Measurements from ENCODE around the gene MTG1.
"Not testable (repeated sequence)": the region's sequence is repeated elsewhere in the genome, so short reads cannot be mapped to it uniquely, and the experiment has no call there.

Gene MTG1

GRCh38 chr10:133438711-133439273, 44.8 kb downstream of the MTG1 start:
- TF ChIP-seq CTCF (IDR thresholded peaks at IDR 0.05; ENCODE audit: low read depth, low read length, missing control alignments), result peak; percentile 62
- H3K4me3 ChIP-seq (ENCODE audit: low read depth, low read length), result no peak overlapping the region
- no peak for DNase-seq (ENCODE audit: low read depth)

DNA sequence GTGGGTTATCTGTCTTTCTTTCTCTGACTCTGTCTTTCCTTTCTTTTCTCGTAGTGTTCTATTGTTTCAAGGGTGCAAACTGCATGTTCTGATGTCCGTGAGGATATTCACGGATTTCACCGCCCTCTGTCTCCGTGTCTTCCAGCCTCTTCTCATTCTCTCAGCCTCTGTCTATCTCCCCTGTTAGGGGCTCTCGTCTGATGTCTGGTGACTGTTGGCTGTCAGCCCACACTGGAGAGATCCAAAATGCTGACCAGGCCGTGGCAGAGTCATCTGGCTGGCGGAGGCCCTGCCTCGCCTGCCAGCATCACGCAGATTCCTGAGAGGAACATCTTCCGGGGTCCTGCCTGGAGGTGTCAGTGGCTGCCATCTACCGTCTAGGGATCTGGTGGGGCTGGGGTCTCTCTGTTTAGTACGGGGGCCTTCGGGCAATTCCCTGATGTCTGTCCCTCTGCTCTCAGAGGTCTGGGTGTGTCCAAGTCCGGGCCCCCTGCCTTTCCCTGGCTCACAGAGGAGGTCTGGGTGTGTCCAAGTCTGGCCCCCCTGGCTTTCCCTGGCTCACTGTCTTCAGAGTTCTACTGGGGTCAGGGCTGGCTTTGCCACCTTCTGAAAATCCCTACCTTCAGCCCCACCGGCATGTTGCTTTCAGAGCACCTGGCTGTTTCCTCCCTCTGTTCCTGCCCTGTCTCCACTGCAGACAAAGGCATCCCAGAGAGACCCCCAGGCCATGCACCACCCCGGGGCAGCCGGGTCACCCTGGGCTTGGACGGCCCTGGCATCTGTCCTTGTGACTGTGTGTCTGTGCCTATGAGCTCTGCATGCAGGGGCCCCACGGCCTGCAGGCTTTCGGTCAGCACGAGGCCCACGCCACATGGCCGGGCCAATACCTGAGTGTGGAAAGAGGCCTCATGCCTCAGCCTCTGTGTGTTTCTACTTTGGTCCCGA, 45.8 kb downstream of the MTG1 start:
- TF ChIP-seq CTCF (IDR thresholded peaks at IDR 0.05; ENCODE audit: low read depth, low read length, missing control alignments), result no peak
- no peak overlapping the region for H3K4me3 ChIP-seq (ENCODE audit: low read depth, low read length)
- no peak for DNase-seq (ENCODE audit: low read depth)

- no peak for TF ChIP-seq CTCF (IDR thresholded peaks at IDR 0.05; ENCODE audit: low read depth, low read length, missing control alignments)
- DNase-seq (ENCODE audit: low read depth), result no peak
- no peak overlapping the region for H3K4me3 ChIP-seq (ENCODE audit: low read depth, low read length)
Measured at GRCh38 chr10:133440633-133441285, 46.8 kb downstream of the MTG1 start.

GRCh38 chr10:133441356-133441755, 47.4 kb downstream of the MTG1 start:
- not testable (repeated sequence) for DNase-seq (ENCODE audit: low read depth); H3K4me3 ChIP-seq (ENCODE audit: low read depth, low read length)

DNA sequence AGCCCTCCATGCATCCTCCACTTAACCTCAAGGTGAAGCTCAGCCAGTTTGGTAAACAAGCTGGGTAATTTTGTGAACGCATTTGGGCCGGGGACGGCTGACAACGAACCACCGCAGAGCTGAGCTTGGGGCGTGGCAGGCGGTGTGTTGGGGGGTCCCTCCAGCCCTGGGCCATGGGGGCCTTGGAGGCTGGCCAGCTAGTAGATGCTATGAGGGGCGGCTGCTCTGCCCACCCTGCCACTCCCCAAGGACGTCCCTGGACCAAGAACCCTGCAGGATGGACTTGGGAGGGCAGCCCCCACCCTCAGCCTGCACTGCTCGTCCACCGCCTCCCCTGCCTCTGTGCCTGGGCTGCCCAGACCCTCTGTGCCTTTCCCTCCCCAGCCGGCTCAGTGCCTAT, 47.8 kb downstream of the MTG1 start:
- no peak for DNase-seq (ENCODE audit: low read depth)
- TF ChIP-seq CTCF (IDR thresholded peaks at IDR 0.05; ENCODE audit: low read depth, low read length, missing control alignments), result no peak
- H3K4me3 ChIP-seq (ENCODE audit: low read depth, low read length), result no peak overlapping the region

GRCh38 chr10:133442191-133442966, 48.4 kb downstream of the MTG1 start:
- DNase-seq (ENCODE audit: low read depth), result no peak
- no peak overlapping the region for H3K4me3 ChIP-seq (ENCODE audit: low read depth, low read length)
- TF ChIP-seq CTCF (IDR thresholded peaks at IDR 0.05; ENCODE audit: low read depth, low read length, missing control alignments), result no peak

All from GM12864 (cell line).